ENCODE results near the gene CCNE1.

- no peak for TF ChIP-seq CTCF (IDR thresholded peaks at IDR 0.05)
- no peak for TF ChIP-seq POLR2AphosphoS5 (IDR thresholded peaks at IDR 0.05)
Measured at GRCh38 chr19:29815231-29815630, 3.4 kb downstream of the CCNE1 start.

All from gastroesophageal sphincter (tissue), 3 donors.